BJ (cell line): Measurements from ENCODE around the gene KLHL1. TPM values are rescaled to one million over a fixed set of nuclear protein-coding genes. Genes with fewer than 3 reads are reported as not detected.

ENCODE experiments used
- CTCF ChIA-PET: fragments of 350-600 bp; formaldehyde crosslinking; extraction: SDS; loops from one replicate; lab custom pipeline; 2021; ENCODE audit warnings: antibody characterized with exemption, inconsistent platforms; lab: Yijun Ruan, JAX
- POLR2A ChIA-PET: fragments of 300-600 bp; sonication (Branson Sonifier 250); formaldehyde crosslinking; extraction: SDS; loops from one replicate; lab custom pipeline; 2021; ENCODE audit warnings: antibody characterized with exemption; lab: Charles Lee
- DNase-seq: peaks from one replicate; pipeline ENCODE4 v3.0.0-alpha.2; 2011; ENCODE audit warnings: low read depth
- H3K27me3 ChIP-seq: 2 replicates; pipeline ENCODE4 v1.6.0; 2011; ENCODE audit warnings: low read length; ENCODE audit not compliant: control insufficient read depth, insufficient read depth
- H3K36me3 ChIP-seq: 2 replicates; pipeline ENCODE4 v1.5.1; 2011; ENCODE audit warnings: low read length; ENCODE audit not compliant: control insufficient read depth, insufficient read depth
- H3K4me3 ChIP-seq: 2 replicates; pipeline ENCODE4 v1.5.1; 2011; ENCODE audit warnings: low read depth, mild to moderate bottlenecking, control low read depth, low read length
- CTCF ChIP-seq: IDR thresholded peaks from 2 replicates; pipeline ENCODE4 v1.5.1; 2011; ENCODE audit warnings: low read depth, mild to moderate bottlenecking, control low read depth, inconsistent platforms, low read length, moderate library complexity; ENCODE audit not compliant: insufficient read depth
- polyA plus RNA-seq: library from polyadenylated mRNA; depleted of rRNA; stranded (reverse); fragments of >200 nt; gene quantifications from 2 replicates; pipeline ENCODE4 v1.2.3, GENCODE V29; 2011; rRNA removed
- small RNA-seq: library from RNA; depleted of rRNA; stranded (forward); fragments of <200 nt; gene quantifications from one replicate; pipeline ENCODE3, GENCODE V24; 2012; ENCODE audit warnings: low replicate concordance, low read depth; ENCODE audit not compliant: insufficient read length

Gene KLHL1
- polyA plus RNA-seq, 1 experiment: not detected

- Histone ChIP-seq H3K36me3 (no peaks in the 10 kb centered on the region), H3K27me3 (no peaks in the 10 kb centered on the region), H3K4me3 (no peak overlapping the region)
- no peak for TF ChIP-seq CTCF
- POLR2A ChIA-PET: no interaction called here
- DNase-seq: no peak
- CTCF ChIA-PET: no interaction called here
These were observed 432.0 kb downstream of the KLHL1 start for GRCh38 chr13:69676286-69676685.

GRCh38 chr13:69660155-69660554, 448.1 kb downstream of the KLHL1 start:
- Histone ChIP-seq H3K4me3 (no peak overlapping the region), H3K27me3 (no peaks in the 10 kb centered on the region), H3K36me3 (no peaks in the 10 kb centered on the region)
- ChIA-PET CTCF (no interaction called here), POLR2A (no interaction called here)
- no peak for TF ChIP-seq CTCF
- no peak for DNase-seq

GRCh38 chr13:69657676-69658075, 450.6 kb downstream of the KLHL1 start:
- POLR2A ChIA-PET: no interaction called here
- H3K27me3 ChIP-seq: no peaks in the 10 kb centered on the region
- no peak for DNase-seq
- no peaks in the 10 kb centered on the region for H3K36me3 ChIP-seq
- TF ChIP-seq CTCF: no peak
- CTCF ChIA-PET: no interaction called here
- H3K4me3 ChIP-seq: no peak overlapping the region

- ChIA-PET CTCF (no interaction called here), POLR2A (no interaction called here)
These were observed 453.9 kb downstream of the KLHL1 start for GRCh38 chr13:69654392-69654791.

More at GRCh38 chr13:69654392-69654791, 453.9 kb downstream of the KLHL1 start:
- no peaks in the 10 kb centered on the region for H3K36me3 ChIP-seq
- no peaks in the 10 kb centered on the region for H3K27me3 ChIP-seq
- H3K4me3 ChIP-seq: no peak overlapping the region
- no peak for DNase-seq
- no peak for TF ChIP-seq CTCF

Small RNAs within 50 kb of the gene (small RNA-seq; reads per million reads assigned to genes)
- not detected for gene RNY3P10

Other genes with a start within 250 kb of the KLHL1 start
- not detected in 2 replicates for gene ATXN8OS, start 626 bp downstream of the KLHL1 start, polyA plus RNA-seq